GM12878 (cell line): ENCODE data around the gene TMEM114. TPM values are rescaled to one million over a fixed set of nuclear protein-coding genes. Genes with fewer than 3 reads are reported as not detected.
A peak's percentile ranks its signal among the peaks of the same experiment; 100 is the strongest.

Experiments
- ATAC-seq: fragments of 200-7000 bp; cut with Tn5 transposase; 3 replicates; pipeline ENCODE4 v1.9.1; 2020; ENCODE audit warnings: mild to moderate bottlenecking, moderate library complexity
- BruUV-seq: library from RNA; stranded (reverse); fragments of 400-500 nt; replicated peaks from 2 replicates; lab custom pipeline; 2021; lab: Mats Ljungman, UMichigan
- CTCF ChIA-PET: fragments of 300-600 bp; sonication (Branson Sonifier 250); formaldehyde crosslinking; extraction: SDS; loops from one replicate; lab custom pipeline; 2021; ENCODE audit warnings: inconsistent platforms; lab: Yijun Ruan, JAX
- POLR2A ChIA-PET: fragments of 350-600 bp; formaldehyde crosslinking; extraction: SDS; loops from one replicate; lab custom pipeline; 2021; ENCODE audit warnings: inconsistent platforms; lab: Charles Lee
- RAD21 ChIA-PET: fragments of 300-600 bp; sonication (Branson Sonifier 250); formaldehyde crosslinking; loops from one replicate; lab custom pipeline; 2023; ENCODE audit warnings: antibody characterized with exemption; ENCODE audit not compliant: unreplicated experiment; lab: Charles Lee
- SMC1A ChIA-PET: fragments of 300-600 bp; sonication (Branson Sonifier 250); formaldehyde crosslinking; loops from one replicate; lab custom pipeline; 2023; ENCODE audit not compliant: unreplicated experiment, uncharacterized antibody; lab: Charles Lee
- DNase-seq: peaks from one replicate; pipeline ENCODE4 v3.0.0-alpha.2; 2011; ENCODE audit warnings: low read depth, low spot score
- FAIRE-seq: peaks from 3 replicates; lab custom pipeline; 2011; peaks lifted over from hg19 to GRCh38; lab: Jason Lieb, UNC
- H2AFZ ChIP-seq: 2 replicates; pipeline ENCODE4 v1.6.0; 2011; ENCODE audit warnings: low read depth, low read length, control low read depth; ENCODE audit not compliant: control insufficient read depth
- H3K27ac ChIP-seq: 2 replicates; pipeline ENCODE4 v1.5.1; 2011; ENCODE audit warnings: control low read depth; ENCODE audit not compliant: control insufficient read depth, insufficient read depth
- H3K27me3 ChIP-seq, 2 experiments: replicated peaks in 1 of 2; 2 replicates each; pipeline versions ENCODE4 v1.6.0 to v1.6.1; 2011; ENCODE audit warnings: low read length in 1 of 2; ENCODE audit not compliant: control insufficient read depth in 2 of 2, insufficient read depth in 2 of 2
- H3K36me3 ChIP-seq, 2 experiments: 2 replicates each; pipeline ENCODE4 v1.5.1; 2011; ENCODE audit warnings: low read length in 1 of 2; ENCODE audit not compliant: control insufficient read depth in 2 of 2, insufficient read depth in 2 of 2
- H3K4me1 ChIP-seq: 2 replicates; pipeline ENCODE4 v1.6.1; 2011; ENCODE audit warnings: mild to moderate bottlenecking, low read length, moderate library complexity, mixed read lengths; ENCODE audit not compliant: control insufficient read depth, insufficient read depth
- H3K4me2 ChIP-seq: 2 replicates; pipeline ENCODE4 v1.6.0; 2011; ENCODE audit warnings: control low read depth; ENCODE audit not compliant: control insufficient read depth, insufficient read depth
- H3K4me3 ChIP-seq: fragments of 200-600 bp; sonication (generic); 2 replicates; pipeline ENCODE4 v1.5.1; 2016
- H3K79me2 ChIP-seq: 2 replicates; pipeline ENCODE4 v1.6.0; 2011; ENCODE audit warnings: low read length; ENCODE audit not compliant: control insufficient read depth, insufficient read depth
- H3K9ac ChIP-seq: 2 replicates; pipeline ENCODE4 v1.8.0; 2011; ENCODE audit warnings: low read length, control low read depth, mixed read lengths; ENCODE audit not compliant: control insufficient read depth, insufficient read depth
- H3K9me3 ChIP-seq: replicated peaks from 3 replicates; pipeline ENCODE4 v1.5.1; 2011; ENCODE audit warnings: mild to moderate bottlenecking, low read length; ENCODE audit not compliant: control insufficient read depth, insufficient read depth
- H4K20me1 ChIP-seq: 2 replicates; pipeline ENCODE4 v1.6.0; 2011; ENCODE audit not compliant: control insufficient read depth, insufficient read depth
- BACH1 ChIP-seq: fragments of 450-650 bp; IDR thresholded peaks from 2 replicates; pipeline ENCODE4 v1.6.1; 2017; ENCODE audit warnings: mild to moderate bottlenecking, borderline replicate concordance
- HCFC1 ChIP-seq: fragments of 150-350 bp; IDR thresholded peaks from 2 replicates; pipeline ENCODE4 v1.6.1; 2014; ENCODE audit warnings: low read length
- RAD21 ChIP-seq: IDR thresholded peaks from 2 replicates; pipeline ENCODE4 v1.6.1; 2011; ENCODE audit warnings: mild to moderate bottlenecking, low read depth, low read length, moderate library complexity; ENCODE audit not compliant: insufficient read depth
- RCOR1 ChIP-seq: conservative IDR thresholded peaks from 2 replicates; pipeline ENCODE4 v1.6.1; 2012; ENCODE audit warnings: low read depth, low read length, improper control_type of control experiment
- WGBS: methylation state at CpG from one replicate; pipeline ENCODE4 v1.1.6; 2016; ENCODE audit warnings: low lambda C conversion rate; ENCODE audit not compliant: insufficient replicate concordance, insufficient coverage; ENCODE audit errors: missing lambda C conversion rate; 5-methylcytosine and 5-hydroxymethylcytosine counted together
- in situ Hi-C: fragments of 300-500 bp; cut with MboI; formaldehyde crosslinking; loops from 9 replicates; pipeline ENCODE4 v1.14.3; 2018; ENCODE audit warnings: mixed read lengths
- intact Hi-C: fragments of 100-400 bp; cut with micrococcal nuclease; formaldehyde crosslinking; loops from one replicate; pipeline ENCODE4 v1.14.2; 2022; ENCODE audit not compliant: unreplicated experiment
- polyA plus RNA-seq, 11 experiments: library from polyadenylated mRNA; depleted of rRNA in 4 of 11; unstranded in 6 of 11; stranded (reverse) in 5 of 11; fragments of >200 nt; fragmentation: Nextera tagmentation in 4 of 11; fragmentation: Illumina TruSeq in 1 of 11; extraction: Ambion mirVana in 4 of 11; extraction: Trizol in 1 of 11; gene quantifications; 1 replicate in 1 of 11; 2 replicates in 10 of 11; pipeline versions ENCODE4 v1.2.1 to v1.2.3, GENCODE V29; 2011 to 2016; ENCODE audit warnings: inconsistent platforms in 2 of 11, missing spikeins in 2 of 11, low read depth in 1 of 11
- total RNA-seq, 4 experiments: library from RNA; depleted of rRNA in 3 of 4; stranded (reverse); fragments of >200 nt in 3 of 4; fragmentation: Illumina TruSeq in 1 of 4; extraction: Trizol in 1 of 4; gene quantifications; 2 replicates each; pipeline versions ENCODE4 v1.2.1 to v1.2.3, GENCODE V29; 2013 to 2021
- TF ChIP-seq, protein P1 (sequence below), 3 experiments: IDR thresholded peaks in 2 of 3; conservative IDR thresholded peaks in 1 of 3; 2 replicates each; pipeline ENCODE4 v1.5.1; 2011; ENCODE audit warnings: low read depth in 3 of 3, low read length in 3 of 3, mild to moderate bottlenecking in 3 of 3, control low read depth in 2 of 3, moderate library complexity in 2 of 3, inconsistent platforms in 1 of 3, mixed read lengths in 1 of 3; ENCODE audit not compliant: control insufficient read depth in 2 of 3, insufficient read depth in 1 of 3; ENCODE audit errors: extremely low read depth in 1 of 3

The TMEM114 gene
- total and polyA plus RNA-seq, 10 of the 15 experiments (the other 5 are each of a cell fraction or from before 2014, with no cell fraction given): not detected

DNA sequence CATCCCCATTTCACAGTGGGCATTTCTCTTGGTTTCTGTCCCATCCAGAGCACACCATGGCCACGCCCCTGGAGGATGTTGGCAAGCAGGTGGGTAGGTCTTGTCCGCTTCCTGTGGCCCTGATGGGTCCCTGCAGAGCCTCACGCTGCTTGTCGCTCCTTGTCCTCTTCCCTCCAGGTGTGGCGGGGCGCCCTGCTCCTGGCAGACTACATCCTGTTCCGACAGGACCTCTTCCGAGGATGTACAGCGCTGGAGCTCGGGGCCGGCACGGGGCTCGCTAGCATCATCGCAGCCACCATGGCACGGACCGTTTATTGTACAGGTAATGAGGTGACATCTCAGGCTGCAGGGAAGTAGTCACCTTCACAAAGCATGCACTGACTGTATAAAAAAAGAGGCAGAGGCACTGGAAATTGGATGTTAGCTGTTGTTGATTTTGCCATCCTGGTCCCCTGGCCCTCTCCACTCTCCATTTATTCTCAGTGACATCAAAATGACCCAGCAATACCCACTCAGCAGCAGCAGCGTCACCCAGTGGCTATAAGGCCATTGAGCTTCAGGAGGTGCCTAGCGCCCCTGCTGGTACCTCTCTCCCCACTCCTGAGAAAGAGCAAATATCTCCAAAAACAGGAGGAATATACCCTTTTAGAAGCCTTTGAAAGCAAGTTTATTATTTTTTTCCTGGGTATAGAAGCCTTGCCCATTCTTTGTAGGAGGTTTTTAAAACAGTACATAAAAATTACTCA is 44.9 kb upstream of the TMEM114 start:
- ChIA-PET POLR2A (no interaction called here), SMC1A (no interaction called here), CTCF (interaction anchor here (0.7 to 2.4 kb wide), 3 partner anchors 51 to 63 kb away, joined by 3 to 11 read pairs (median 3); no protein-coding TSS in a partner anchor), RAD21 (no interaction called here)
- Histone ChIP-seq H3K79me2 (no peaks in the 10 kb centered on the region), H3K36me3 (peaks cover 12 to 15% of the 10 kb centered on the region in 2 experiments; a peak in 3 of 4 replicates), H3K9me3 (no peaks in the 10 kb centered on the region), H4K20me1 (no peaks in the 10 kb centered on the region), H3K9ac (no peak overlapping the region), H3K27me3 (no peaks in the 10 kb centered on the region), H2AFZ (no peak overlapping the region), H3K4me2 (no peak overlapping the region), H3K4me3 (no peak overlapping the region), H3K27ac (no peak overlapping the region), H3K4me1 (no peaks in the 10 kb centered on the region)
- no TSS peak for BruUV-seq
- no peak for TF ChIP-seq RCOR1
- TF ChIP-seq, protein P1, sequence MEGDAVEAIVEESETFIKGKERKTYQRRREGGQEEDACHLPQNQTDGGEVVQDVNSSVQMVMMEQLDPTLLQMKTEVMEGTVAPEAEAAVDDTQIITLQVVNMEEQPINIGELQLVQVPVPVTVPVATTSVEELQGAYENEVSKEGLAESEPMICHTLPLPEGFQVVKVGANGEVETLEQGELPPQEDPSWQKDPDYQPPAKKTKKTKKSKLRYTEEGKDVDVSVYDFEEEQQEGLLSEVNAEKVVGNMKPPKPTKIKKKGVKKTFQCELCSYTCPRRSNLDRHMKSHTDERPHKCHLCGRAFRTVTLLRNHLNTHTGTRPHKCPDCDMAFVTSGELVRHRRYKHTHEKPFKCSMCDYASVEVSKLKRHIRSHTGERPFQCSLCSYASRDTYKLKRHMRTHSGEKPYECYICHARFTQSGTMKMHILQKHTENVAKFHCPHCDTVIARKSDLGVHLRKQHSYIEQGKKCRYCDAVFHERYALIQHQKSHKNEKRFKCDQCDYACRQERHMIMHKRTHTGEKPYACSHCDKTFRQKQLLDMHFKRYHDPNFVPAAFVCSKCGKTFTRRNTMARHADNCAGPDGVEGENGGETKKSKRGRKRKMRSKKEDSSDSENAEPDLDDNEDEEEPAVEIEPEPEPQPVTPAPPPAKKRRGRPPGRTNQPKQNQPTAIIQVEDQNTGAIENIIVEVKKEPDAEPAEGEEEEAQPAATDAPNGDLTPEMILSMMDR (IDR thresholded peaks at IDR 0.05 in 2 of 3, conservative IDR thresholded peaks at IDR 0.05 in 1 of 3; ENCODE audit: control insufficient read depth in 2 of 3, extremely low read depth in 1 of 3, insufficient read depth in 1 of 3, low read depth in 3 of 3, low read length in 3 of 3): peak in 2 of 3 experiments; percentile 22 to 49; a peak in 4 of 6 replicates
- no peak for TF ChIP-seq HCFC1
- TF ChIP-seq BACH1: no peak
- peak; percentile 36 for TF ChIP-seq RAD21
- in situ Hi-C loops: no loop called here
- 0 out of 3 replicates have a peak, but pooled peaks have one; percentile 24 for ATAC-seq
- WGBS: 86% methylated on average over 18 of the region's 18 CpGs
- intact Hi-C loops: no loop called here
- no peak for DNase-seq
- no peak for FAIRE-seq
